ENCODE data around the gene SKOR1.

The SKOR1 gene

DNA sequence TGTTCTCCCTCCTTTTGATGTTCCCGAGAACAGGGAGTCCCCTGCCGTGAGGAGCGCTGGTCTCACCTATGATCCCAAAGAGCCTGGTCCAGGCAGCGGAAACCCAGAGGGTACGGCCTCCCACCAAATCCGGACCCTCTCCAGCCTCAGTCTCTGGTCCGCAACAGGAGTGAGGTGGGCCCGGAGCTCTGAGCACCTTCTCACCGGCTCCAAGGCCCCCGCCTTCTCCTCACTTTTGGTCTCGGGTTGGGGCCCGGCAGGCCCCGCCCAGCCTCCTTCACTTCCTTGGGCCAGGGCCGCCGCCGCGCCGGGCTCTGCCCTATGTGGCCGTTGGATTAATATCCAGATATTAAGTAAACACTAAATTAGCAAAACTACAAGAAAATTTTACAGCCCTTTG lies 5.7 kb upstream of the SKOR1 start:
- DNase-seq: no peak

DNA sequence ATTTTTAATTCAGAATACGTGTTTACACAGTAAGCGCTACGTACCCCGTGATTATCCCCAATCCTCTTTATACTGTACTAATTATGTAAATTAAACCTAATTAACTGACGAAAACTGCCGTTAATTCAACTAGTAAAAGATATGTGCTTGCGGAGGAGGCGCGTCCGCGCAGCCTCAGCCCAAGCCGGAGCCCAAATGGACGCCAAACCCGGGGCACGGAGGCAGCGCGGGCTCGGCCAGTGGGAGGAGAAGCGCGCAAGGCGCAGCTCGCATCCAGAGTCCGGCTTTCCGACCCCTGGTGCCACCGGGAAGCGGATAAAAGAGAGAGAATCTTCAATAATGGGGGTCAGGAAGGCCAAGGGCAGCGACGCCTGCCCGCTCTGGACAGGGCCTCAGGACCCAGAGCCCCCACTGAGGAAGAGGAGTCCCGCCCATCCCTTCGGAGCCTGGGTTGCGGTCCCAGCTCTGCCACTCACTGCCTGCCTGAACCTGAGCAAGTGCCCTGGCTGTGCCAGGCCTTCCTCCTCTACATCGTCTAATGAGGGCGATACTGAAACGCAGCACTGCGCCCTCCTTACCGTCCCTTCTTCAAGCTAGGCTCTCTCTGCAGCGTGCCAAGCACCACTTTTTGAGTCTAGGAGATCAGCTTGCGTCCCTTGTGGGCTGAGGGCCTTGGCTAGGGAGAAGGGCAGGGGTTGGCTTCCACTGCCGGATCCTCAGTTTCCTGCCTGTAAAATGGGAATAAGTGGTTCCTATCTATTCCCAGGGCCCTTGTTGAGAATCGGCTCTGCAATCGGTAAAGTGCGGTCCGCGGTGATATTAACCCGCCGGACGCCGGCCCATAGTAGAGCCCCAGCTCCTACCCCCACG lies 5.0 kb upstream of the SKOR1 start:
- no peak for DNase-seq

GRCh38 chr15:67820992-67821783 lies 4.1 kb upstream of the SKOR1 start:
- no peak for DNase-seq

DNA sequence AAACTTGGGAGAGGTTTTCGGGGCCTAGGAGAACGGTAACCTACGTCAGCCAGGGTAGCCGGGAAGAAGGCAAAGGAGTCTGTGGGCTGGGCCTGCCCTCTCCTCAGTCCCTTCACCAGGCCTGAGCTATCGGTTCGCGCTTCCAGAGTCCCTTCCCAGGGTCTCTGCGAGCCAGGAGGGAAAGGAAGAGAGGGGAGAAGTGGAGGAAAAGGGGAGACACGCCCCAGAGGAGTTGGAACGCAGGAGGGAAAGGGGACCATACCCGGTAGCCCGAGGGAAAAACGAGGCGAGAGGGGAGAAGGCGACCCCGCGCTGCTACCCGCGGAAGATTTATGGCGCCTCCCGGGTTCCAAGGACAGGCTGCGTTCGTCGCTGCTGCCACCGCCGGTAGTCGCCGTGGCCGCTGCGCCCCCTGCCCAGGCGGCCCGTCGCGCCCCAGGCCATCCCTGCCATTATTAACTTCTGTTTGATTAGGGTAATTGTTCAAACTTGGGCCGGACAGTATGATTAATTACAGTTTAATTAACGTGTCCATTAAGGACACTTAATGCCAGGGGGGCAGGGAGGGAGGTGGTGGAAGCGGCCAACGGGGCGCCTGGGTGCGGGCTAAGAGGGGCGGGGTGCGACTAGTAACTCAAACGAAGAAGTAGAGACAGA lies 3.4 kb upstream of the SKOR1 start:
- DNase-seq: peak; percentile 23

- peak; percentile 58 for DNase-seq
Measured at GRCh38 chr15:67822537-67823313, 2.6 kb upstream of the SKOR1 start.

GRCh38 chr15:67823314-67824196 lies 1.8 kb upstream of the SKOR1 start:
- peak; percentile 61 for DNase-seq

DNA sequence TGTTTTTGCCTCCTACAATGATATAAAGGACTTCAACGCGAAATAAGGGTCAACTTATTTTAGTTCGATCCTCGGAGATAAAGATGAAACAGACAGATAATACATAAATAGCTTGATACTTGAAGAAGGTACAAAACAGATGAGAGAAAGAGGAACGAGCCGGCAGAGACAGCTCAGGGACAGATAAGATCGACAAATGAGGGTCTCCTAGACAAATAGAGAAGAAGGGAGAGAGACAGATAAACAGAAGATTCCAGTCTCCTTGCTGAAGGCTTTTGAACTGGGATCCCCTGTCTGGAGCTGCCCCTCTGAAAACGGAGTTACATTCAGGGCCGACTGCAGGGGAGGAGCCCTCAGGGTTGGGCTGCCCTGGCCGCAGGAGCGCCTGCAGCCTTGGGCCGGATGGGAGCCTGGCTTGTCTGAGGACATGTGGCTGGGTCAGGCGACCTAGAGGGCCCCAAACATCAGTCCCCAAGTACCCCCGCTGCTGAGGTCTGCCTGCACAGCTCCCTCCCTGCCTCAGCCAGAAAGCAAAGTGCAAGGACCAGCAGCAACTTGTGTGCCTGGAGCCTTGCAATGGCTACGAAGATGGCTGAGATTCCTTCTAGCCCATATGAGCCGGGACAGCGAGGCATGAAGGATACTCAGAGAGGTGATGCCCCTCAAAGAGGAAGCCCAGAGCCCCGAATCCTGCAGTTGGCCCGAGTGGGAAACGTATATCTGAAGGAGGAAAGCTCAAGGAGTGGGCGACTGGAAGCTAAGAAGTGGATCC lies 926 bp upstream of the SKOR1 start:
- DNase-seq: peak; percentile 31

DNA sequence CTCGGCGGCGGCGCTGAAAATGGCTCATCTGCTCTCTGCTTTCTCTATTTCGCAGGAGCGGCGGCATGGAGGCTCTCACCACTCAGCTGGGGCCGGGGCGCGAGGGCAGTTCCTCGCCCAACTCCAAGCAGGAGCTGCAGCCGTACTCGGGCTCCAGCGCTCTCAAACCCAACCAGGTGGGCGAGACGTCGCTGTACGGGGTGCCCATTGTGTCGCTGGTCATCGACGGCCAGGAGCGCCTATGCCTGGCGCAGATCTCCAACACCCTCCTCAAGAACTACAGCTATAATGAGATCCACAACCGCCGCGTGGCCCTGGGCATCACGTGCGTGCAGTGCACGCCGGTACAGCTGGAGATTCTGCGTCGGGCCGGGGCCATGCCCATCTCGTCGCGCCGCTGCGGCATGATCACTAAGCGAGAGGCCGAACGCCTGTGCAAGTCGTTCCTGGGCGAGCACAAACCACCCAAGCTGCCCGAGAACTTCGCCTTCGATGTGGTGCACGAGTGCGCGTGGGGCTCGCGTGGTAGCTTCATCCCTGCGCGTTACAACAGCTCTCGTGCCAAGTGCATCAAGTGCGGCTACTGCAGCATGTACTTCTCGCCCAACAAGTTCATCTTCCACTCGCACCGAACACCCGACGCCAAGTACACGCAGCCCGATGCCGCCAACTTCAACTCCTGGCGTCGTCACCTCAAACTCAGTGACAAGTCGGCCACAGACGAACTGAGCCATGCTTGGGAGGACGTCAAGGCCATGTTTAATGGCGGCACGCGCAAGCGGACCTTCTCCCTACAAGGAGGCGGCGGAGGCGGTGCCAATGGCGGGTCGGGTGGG lies 790 bp downstream of the SKOR1 start:
- DNase-seq: peak; percentile 51

DNA sequence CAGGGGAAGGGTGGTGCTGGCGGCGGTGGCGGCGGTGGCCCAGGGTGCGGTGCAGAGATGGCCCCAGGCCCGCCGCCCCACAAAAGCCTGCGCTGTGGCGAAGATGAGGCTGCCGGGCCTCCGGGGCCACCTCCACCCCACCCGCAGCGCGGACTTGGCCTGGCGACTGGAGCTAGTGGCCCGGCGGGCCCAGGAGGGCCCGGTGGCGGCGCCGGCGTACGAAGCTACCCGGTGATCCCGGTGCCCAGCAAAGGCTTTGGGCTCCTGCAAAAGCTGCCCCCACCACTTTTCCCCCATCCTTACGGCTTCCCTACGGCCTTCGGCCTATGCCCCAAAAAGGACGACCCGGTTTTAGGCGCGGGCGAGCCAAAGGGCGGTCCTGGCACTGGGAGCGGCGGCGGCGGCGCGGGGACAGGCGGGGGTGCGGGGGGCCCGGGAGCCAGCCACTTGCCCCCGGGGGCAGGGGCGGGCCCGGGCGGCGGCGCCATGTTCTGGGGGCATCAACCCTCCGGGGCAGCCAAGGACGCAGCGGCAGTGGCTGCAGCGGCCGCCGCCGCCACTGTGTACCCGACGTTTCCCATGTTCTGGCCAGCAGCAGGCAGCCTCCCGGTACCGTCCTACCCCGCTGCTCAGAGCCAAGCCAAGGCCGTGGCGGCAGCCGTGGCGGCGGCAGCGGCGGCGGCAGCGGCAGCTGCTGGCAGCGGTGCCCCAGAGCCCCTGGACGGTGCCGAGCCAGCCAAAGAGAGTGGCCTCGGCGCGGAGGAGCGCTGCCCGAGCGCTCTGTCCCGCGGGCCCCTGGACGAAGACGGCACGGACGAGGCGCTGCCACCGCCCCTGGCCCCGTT lies 1.6 kb downstream of the SKOR1 start:
- DNase-seq: peak; percentile 18

- peak; percentile 11 for DNase-seq
Measured at GRCh38 chr15:67827562-67828277, 2.4 kb downstream of the SKOR1 start.

- DNase-seq: peak; percentile 27
Measured at GRCh38 chr15:67828278-67828968, 3.1 kb downstream of the SKOR1 start.

DNA sequence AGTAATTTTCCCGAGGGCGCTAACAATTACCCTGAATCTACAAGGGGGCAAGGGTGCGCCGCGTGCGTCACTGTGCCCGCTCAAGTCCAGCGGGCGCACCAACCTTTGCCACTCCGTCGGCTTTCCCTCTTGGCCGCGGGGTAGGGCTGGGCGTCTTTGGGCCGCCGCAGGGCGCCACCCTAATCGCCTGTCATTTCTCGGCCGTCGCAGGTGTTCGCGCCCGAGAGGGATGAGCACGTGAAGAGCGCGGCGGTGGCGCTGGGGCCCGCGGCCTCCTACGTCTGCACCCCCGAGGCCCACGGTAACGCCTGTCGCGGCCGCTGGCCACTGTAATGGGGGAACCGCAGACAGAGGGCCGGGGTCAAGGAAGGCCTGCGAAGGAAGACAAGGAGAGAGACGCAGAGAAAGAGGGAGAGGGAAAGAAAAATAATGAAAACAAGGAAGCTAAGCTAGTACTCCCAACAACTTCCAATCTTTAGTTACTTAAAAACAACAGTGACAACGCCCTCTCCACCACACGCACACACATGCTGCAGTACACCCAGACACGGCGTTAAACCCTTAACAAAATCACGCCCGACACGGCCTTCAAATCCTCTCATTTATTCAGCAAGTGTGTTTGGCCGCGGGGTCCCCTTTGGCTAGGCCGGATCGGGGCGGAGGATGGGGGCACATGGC lies 3.8 kb downstream of the SKOR1 start:
- peak; percentile 27 for DNase-seq

- no peak for DNase-seq
Measured at GRCh38 chr15:67829647-67830504, 4.6 kb downstream of the SKOR1 start.

DNA sequence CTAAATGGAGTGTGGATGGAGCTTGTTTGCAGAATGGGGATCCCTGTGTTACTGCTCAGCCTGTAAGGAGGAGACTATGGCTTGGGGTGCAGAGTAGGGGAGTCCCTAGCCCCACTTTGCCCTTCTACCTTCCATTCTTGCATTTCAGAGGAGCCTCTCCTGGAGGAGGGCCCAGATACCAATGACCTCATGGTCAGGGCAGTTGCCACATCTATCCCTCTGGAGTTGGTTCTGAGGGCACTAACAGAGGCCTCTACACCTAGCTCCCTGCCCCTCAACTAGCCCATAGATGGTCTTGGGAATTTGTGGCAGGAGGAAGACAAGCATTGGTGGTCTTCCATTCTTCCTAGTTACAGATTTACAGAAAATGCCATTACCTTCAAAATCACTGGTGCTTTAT lies 6.1 kb downstream of the SKOR1 start:
- no peak for DNase-seq

DNA sequence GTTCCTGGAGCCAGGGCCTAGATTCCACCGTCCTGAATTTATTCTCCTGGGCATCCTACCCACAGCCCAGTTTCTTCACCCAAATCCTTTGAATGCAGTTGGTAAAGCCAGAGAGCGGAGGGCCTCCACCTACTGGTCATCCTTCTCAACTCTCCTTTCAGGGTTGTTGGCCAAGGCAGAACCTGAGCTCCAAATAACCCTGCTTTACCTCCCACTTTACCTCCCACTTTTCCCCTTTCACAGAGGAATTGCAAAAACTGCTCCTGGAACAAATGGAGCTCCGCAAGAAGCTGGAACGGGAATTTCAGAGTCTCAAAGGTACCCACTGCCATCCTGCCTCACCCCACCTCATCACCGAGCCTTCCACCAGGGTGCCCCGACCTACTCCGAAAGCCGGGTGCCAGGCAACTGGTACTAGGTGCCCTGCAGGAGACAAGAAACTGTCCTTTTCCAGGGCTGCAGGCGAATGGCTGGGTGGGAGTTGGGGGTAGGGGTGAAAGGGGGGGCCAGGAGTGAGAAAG lies 6.8 kb downstream of the SKOR1 start:
- peak; percentile 49 for DNase-seq
